Raji (cell line): ENCODE data around the gene TUBA4A.

Source experiments
- POLR2A ChIP-seq: IDR thresholded peaks from 2 replicates; pipeline ENCODE4 v1.6.1; 2011; ENCODE audit warnings: low read depth, low read length, control low read depth; ENCODE audit not compliant: insufficient read depth

The TUBA4A gene

DNA sequence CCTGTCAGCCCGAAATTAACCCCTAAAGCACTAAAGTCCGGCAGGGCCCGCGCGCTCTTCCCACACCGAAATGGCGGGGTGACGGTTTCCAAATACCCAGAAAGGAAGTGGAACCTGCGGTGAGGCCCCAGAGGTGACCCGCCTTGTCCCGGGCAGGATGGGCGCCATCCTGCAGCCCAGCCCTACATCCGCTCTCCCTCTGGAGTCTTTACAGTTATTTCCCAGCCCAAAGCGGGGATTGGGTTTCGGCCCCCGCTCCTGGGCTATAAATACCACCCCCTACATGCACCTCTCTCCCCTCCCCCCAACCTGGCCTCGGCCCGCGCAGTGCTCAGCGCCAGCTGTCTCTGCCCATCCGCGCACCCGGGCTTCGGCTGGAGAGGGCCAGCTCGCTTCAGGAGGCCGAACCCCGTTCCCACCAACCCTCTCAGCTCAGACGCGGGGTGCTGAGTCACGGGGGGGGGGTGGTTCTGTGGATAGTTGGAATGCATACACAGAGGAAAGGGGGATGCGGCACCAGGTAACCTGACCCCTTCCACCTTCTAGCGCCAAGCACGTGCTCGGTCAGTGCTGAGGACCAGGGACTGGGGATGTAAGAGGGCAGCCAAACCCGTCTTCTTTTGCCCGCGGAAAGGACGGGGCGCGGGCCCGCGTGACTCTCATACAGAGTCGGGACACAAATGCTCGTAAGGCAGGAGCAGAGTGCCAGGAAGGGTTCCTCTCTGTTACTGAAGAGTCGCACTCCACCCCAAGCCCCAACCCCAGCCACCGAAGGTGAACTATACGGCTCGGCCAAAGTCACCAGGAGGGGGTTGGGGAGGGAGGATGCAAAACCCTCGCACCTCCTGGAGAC lies 592 bp downstream of the TUBA4A start, which contains the start of gene TUBA4B:
Gene TUBA4B (plus strand): TSS at position 344 of the 853 bp plus-strand sequence. CDS start 165 bp downstream, at position 509.
- no peak; the same call in 1 of the 2 replicates for TF ChIP-seq POLR2A

DNA sequence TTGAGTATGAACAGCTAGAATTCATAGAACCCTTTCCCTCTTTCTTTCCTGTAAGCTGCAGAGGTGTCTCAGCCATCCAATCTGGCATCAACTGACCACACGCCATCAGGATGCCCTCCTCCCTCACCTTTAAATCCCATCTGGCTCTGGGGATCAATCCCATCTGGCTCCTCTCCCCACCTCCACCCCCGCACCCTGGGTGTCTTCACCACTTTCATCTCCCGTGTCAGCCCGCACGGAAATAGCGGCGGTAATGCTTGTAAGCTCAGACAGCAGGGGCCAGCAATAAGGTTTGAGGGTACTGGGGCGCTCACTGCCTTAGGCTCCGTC lies 1.2 kb downstream of the TUBA4A start:
- no peak for TF ChIP-seq POLR2A

DNA sequence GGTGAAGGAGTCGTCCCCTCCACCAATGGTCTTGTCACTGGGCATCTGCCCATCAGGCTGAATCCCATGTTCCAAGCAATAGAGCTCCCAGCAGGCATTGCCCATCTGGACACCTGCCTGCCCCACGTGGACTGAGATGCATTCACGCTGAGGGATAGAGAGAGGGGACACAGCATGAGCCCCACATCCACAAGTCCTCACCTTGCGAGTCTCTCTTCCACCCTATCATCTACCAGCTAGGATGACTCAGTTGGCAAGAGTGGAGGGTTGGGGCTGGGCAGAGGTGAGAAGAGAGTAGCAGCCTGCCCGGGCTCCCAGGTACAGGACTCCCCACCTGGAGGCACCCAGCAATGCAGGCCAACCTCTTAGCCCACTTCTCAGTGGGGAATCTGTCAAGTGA lies 1.6 kb downstream of the TUBA4A start:
- no peak for TF ChIP-seq POLR2A

DNA sequence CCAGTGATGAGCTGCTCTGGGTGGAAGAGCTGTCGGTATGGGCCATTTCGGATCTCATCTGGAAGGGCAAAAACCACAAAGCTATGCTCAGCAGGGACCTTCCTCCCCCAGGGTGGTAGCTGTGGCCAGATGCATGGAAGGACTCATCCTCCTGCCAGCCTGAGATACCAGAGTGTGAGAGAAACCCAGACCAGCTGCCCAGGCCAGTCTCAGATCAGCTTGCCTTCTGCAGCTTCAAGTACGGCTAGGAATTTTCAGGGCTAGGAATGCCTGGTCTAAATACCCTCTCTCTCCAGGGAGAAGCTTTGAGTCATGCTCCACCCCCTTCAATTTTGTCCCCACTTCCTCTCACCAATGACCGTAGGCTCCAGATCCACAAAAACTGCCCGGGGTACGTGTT lies 2.1 kb downstream of the TUBA4A start:
- no peak for TF ChIP-seq POLR2A

DNA sequence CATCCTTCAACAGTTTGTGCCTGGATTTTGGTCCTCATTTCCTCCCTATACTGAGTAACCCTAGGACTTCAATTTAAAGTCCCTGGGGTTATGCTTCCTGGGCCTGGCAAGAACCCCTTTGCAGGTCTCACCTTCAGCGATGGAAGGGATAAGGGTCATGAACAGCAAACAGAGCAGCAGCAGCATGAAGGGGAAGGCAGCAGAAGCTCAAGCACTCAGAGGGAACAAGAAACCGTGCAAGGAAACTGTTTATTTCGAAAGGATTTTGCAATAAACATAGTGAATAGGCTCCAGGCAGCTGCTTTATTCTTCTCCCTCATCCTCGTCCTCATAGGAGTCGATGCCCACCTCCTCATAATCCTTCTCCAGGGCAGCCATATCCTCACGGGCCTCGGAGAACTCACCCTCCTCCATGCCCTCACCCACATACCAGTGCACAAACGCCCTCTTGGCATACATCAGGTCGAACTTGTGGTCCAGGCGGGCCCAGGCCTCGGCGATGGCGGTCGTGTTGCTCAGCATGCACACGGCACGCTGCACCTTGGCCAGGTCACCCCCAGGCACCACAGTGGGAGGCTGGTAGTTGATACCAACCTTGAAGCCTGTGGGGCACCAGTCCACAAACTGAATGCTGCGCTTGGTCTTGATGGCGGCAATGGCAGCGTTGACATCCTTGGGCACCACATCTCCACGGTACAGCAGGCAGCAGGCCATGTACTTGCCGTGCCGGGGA lies 3.5 kb downstream of the TUBA4A start:
- TF ChIP-seq POLR2A: 0 out of 2 replicates have a peak, but pooled peaks have one; percentile 29

DNA sequence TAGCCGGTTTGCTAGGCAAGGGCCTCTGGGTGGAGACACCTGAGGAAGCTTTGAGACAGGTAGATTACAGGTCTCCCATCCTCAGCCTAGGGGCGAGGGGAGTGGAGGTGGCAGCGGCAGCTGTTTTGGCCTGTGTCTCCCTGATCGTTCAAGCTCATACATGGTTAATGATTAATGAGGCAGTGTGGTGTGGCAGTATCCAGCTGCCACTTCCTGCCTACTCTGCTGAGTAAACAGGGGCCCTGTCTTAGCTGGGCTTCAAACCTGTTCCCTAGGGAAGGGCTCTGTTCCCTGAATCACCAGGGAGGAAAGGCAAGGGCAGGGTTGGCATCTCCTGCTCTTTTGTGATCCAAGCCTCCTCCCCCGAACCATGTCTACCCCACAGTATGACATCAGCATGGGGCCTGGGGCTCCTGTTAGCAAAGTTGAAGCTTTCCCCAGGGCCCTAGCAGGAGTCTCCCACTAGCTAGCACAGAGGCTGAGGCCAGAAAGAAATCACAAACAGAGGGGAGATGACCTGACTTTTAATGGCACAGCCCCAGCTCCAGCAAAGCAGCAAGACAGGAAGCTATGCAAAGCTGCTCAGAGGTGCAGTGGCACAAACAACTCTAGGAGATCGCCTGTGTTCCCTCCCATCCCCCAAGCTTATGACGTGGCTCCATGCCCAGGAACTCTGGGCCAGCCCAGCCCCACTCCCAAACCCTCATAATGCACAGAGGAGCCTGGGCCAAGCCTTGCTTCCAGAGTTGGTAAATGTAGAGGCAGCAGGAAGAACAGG lies 4.3 kb downstream of the TUBA4A start:
- TF ChIP-seq POLR2A: peak; percentile 70

DNA sequence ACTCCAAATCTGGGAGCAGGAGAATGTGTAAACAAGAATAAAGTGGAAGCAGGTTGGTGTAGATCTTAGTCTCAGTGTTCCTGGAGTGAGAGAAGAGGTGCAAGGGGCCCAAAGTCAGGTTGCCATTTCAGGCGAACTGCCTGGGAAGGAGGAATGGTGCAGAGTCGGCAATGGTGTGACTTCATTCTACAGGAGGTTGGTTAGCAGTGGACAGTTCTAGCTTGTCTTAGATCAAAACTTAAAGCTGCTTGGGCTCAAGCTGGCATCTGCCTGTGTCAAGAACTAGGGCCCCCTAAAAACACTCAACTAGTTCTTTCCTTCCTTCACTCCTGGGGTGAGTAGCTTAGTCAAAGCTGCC lies 4.9 kb downstream of the TUBA4A start:
- no peak for TF ChIP-seq POLR2A

DNA sequence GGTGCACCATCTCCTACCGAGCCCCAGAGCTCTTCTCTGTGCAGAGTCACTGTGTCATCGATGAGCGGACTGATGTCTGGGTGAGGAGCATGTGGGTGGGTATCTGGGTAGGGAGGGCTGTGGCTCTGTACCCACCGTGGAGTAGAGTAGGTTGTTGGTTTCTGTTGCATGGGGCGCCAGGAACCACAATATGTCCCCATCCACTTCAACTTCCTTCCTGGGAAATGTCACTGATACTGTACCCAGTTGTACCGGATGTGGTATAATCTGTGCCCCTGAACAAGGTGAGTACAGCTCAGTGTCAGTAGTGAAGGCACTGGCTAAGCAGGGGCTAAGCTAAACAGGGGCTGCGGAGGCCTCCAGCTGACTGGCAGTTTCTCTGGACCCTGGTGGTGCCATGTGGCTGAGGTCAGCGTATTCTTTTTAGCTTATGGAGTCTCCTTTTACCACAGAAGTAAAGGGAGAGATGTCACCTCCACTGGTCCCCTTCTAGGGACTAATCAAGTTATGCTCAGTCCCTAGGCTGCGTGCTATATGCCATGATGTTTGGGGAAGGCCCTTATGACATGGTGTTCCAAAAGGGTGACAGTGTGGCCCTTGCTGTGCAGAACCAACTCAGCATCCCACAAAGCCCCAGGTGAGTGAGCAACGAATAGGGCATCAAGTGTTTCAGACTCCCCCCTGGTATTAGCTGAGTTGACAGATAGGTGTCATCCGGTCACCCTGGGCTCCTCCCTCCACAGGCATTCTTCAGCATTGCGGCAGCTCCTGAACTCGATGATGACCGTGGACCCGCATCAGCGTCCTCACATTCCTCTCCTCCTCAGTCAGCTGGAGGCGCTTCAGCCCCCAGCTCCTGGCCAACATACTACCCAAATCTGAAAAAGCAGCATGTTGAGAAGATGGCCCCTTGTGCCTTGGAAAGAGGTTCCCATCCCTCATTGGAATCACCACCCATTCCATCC lies 5.8 kb downstream of the TUBA4A start:
- TF ChIP-seq POLR2A: peak; percentile 15; the same call in 1 of the 2 replicates

DNA sequence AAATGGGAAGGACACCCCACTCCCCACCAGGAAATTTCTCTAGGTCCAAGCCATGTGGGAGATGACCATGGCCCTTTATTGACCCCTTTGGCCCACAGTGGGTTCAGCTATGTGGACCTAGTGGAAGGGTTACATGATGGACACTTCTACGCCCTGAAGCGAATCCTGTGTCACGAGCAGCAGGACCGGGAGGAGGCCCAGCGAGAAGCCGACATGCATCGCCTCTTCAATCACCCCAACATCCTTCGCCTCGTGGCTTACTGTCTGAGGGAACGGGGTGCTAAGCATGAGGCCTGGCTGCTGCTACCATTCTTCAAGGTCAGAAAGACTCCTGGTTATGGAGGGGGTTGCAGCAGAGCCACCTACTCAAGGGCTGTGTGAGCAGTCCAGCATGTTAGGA lies 7.2 kb downstream of the TUBA4A start:
- no peak for TF ChIP-seq POLR2A

DNA sequence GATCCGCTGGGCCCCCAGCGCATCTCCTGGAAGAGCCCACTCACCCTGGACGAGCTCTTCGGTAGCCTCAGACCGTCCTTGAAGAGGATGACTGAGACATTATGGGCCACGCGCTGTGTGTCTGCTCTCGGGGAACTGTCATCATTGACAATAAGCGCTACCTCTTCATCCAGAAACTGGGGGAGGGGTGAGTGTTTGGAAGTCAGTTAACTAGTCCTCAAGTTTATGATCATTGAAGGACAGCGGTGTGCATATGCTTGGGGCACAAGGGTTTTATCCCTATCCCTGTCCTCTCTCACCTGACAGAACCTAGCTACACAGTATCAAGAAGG lies 7.9 kb downstream of the TUBA4A start:
- no peak for TF ChIP-seq POLR2A

DNA sequence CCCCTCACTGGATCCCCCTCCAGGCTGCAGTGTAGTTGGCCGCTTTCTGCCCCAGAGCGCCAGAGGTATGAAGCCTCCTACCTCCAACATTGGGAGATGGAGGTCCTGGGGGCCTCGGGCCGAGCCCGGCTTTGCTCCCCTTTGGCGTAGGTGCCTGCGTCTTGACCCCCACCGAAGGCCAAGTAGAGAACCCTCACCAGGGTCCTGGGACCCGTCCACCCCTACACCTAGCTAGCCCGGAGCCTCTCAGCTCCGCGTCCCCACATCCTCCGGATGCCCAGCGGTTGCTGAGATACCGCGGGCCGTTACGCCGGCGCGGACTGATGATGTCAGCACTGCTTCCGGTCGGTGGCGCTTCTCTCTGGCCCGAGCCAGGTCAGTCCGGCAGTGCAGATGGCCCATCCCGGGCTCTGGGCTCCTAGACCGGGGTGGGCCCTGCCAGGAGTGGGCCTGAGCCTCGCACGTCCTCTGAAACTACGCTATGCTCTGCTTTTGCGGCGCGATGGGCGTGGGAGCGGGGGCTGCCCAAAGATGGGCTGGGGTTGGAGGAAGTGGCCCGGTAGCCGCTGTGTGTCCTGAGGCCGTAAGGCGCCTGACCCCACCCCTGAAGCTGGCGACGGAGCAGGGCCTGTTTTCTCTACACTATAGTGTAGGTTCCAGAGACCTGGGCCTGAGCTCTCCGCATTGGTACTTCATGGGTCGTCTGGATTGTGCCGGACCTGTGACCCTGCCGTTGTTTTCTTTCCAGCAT lies 8.4 kb downstream of the TUBA4A start, which contains the start of the genes GLB1L and STK16:
Gene GLB1L (minus strand): TSS at position 297 of the 751 bp plus-strand sequence. CDS start 1,871 bp downstream, outside the sequence.
Gene STK16 (plus strand): TSS at position 332 of the 751 bp plus-strand sequence. CDS start 521 bp downstream, outside the sequence.
- TF ChIP-seq POLR2A: peak; percentile 83

DNA sequence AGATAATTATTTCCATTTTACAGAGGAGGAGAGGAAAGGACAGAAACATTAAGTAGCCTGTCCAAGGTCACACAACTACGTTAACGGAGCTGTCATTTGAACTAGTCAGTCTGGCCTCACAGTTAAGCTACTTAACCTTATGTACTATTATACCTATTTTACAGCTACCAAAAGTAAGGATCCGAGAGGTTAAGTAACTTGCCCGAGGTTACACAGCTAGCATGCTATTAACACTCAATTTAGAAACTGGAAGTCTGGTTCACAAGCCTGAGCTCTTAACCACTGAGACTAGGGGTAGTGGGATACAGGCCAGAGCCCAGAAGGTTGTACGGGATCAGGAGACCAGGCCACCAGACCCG lies 8.9 kb downstream of the TUBA4A start:
- TF ChIP-seq POLR2A: no peak

DNA sequence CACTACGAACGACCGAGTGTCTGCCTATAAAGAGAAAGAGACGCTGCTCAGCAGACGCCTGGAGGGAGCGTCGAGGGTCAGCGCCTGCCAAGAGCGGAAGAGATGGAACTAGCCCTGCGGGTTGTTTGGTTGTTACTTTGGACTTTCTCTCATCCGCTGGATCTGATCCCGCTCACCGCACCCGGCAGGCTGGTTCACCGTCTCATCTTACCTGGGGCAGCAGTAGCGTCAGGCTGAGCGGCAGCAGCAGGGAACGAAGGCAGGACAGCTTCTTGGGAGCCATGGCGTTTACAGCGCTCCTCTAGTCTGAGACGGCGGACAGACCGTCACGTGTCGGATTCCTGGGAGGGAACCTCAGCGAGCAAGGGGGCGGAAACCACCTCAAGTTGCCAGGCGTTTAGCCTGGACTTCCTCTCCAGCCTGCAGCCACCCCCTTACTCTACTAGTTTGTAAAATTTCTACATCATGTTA lies 10.4 kb downstream of the TUBA4A start:
- TF ChIP-seq POLR2A: no peak
